Effector memory CD4-positive, alpha-beta T cell (primary cell): ENCODE results near the gene IRAK1.
A peak's percentile ranks its signal among the peaks of the same experiment; 100 is the strongest.

Experiments used
- DNase-seq, 3 donors: peaks; one replicate each; pipeline ENCODE4 v3.0.0-alpha.2; 2020
- H3K27ac ChIP-seq: 2 replicates; pipeline ENCODE4 v1.7.0; 2013; ENCODE audit warnings: mild to moderate bottlenecking, low read length, moderate library complexity; ENCODE audit not compliant: insufficient read depth, poor library complexity, severe bottlenecking
- H3K27me3 ChIP-seq: replicated peaks from 2 replicates; pipeline ENCODE4 v1.7.0; 2013; ENCODE audit warnings: mild to moderate bottlenecking, low read length; ENCODE audit not compliant: insufficient read depth, control insufficient read depth, poor library complexity, severe bottlenecking
- H3K36me3 ChIP-seq: 2 replicates; pipeline ENCODE4 v1.7.0; 2013; ENCODE audit warnings: mild to moderate bottlenecking, low read length, moderate library complexity; ENCODE audit not compliant: control insufficient read depth, insufficient read depth
- H3K4me1 ChIP-seq: 2 replicates; pipeline ENCODE4 v1.7.0; 2013; ENCODE audit warnings: low read length, mild to moderate bottlenecking; ENCODE audit not compliant: control insufficient read depth, insufficient read depth, poor library complexity, severe bottlenecking
- H3K4me3 ChIP-seq: 2 replicates; pipeline ENCODE4 v1.7.0; 2013; ENCODE audit warnings: low read length, low read depth, mild to moderate bottlenecking; ENCODE audit not compliant: insufficient read depth, poor library complexity, severe bottlenecking
- H3K9me3 ChIP-seq: 2 replicates; pipeline ENCODE4 v1.7.0; 2013; ENCODE audit warnings: mild to moderate bottlenecking, low read length, moderate library complexity; ENCODE audit not compliant: control insufficient read depth
- total RNA-seq, 3 donors: gene quantifications; one replicate each; lab custom pipeline; 2026; lab: John Stamatoyannopoulos, UW

The IRAK1 gene
- 98.0 to 129 (median 102) reads per million in 3 donors for total RNA-seq

GRCh38 chrX:154019633-154020528, at the start of gene IRAK1:
IRAK1 (minus strand) TSS chrX:154019902; CDS start chrX:154019812, 90 bp downstream.
- Histone ChIP-seq H3K36me3 (peaks cover 13% of the 10 kb centered on the region), H3K4me1 (peaks cover 17% of the 10 kb centered on the region), H3K27me3 (no peaks in the 10 kb centered on the region), H3K4me3 (peak within 1 kb of the TSS; percentile 55), H3K27ac (peak within 1 kb of the TSS; percentile 79), H3K9me3 (no peaks in the 10 kb centered on the region)
- DNase-seq: peak; percentile 30 to 46 (median 39)

GRCh38 chrX:154068560-154068959, 48.9 kb upstream of the IRAK1 start:
- H3K4me3 ChIP-seq: no peak overlapping the region
- no peaks in the 10 kb centered on the region for H3K36me3 ChIP-seq
- no peaks in the 10 kb centered on the region for H3K9me3 ChIP-seq
- peaks cover 7% of the 10 kb centered on the region for H3K4me1 ChIP-seq
- no peak overlapping the region for H3K27ac ChIP-seq
- H3K27me3 ChIP-seq: no peaks in the 10 kb centered on the region
- DNase-seq: no peak

- Histone ChIP-seq H3K36me3 (no peaks in the 10 kb centered on the region), H3K4me3 (no peak overlapping the region), H3K27me3 (no peaks in the 10 kb centered on the region), H3K9me3 (no peaks in the 10 kb centered on the region), H3K4me1 (peaks cover 7% of the 10 kb centered on the region), H3K27ac (peak overlapping the region; percentile 18)
- no peak for DNase-seq
Measured at GRCh38 chrX:154064637-154065435, 45.1 kb upstream of the IRAK1 start.

DNA sequence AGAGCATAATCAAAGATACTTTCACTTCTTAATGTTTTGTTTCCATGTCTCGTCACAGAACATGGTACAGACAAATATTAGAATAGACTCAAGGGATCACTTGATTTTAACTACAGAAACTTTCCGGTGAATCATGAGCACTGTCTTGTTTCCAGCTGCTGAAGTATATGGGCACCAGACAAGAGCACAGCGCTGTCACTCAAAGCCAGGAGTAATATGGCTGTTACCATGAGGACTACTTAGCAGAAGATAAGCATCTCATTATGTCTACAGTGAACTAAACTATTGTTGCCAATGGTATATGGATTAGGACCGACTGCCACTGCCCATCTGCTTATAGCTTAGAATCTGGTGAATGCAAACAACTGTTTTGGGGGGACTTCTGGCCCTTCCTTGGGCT, 43.5 kb upstream of the IRAK1 start:
- no peaks in the 10 kb centered on the region for H3K36me3 ChIP-seq
- H3K4me3 ChIP-seq: no peak overlapping the region
- no peak for DNase-seq
- no peaks in the 10 kb centered on the region for H3K9me3 ChIP-seq
- no peak overlapping the region for H3K27ac ChIP-seq
- no peaks in the 10 kb centered on the region for H3K27me3 ChIP-seq
- peaks cover 9% of the 10 kb centered on the region for H3K4me1 ChIP-seq

- H3K27ac ChIP-seq: no peak overlapping the region
- peaks cover 13% of the 10 kb centered on the region for H3K4me1 ChIP-seq
- no peak overlapping the region for H3K4me3 ChIP-seq
- DNase-seq: no peak
- no peaks in the 10 kb centered on the region for H3K9me3 ChIP-seq
- no peaks in the 10 kb centered on the region for H3K36me3 ChIP-seq
- no peaks in the 10 kb centered on the region for H3K27me3 ChIP-seq
Measured at GRCh38 chrX:154061801-154062200, 42.1 kb upstream of the IRAK1 start.

DNA sequence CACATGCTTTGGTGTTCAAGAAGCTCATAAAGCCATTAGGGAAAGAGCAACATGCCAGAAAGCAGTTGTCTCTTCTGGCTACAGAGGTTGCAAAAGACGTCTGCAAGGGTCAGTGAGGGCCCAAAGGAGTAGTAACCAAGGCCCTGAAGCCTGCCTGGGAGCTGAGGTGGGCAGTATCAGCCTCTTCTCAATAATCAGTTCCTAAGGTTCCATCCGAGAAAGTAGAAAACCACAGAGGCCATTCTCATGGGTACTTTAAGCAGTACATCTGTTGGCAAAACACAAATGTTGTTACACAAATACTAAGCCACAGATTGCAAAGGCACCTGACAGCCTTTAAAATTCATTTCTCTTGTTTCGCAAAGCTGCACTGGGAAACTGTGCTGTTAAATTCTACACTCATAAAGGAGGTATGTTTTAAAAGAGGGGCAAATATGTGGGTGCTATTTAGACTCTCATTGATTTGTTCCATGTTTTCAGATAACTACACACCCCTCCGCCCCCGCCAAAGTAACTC, 40.1 kb upstream of the IRAK1 start:
- H3K27me3 ChIP-seq: no peaks in the 10 kb centered on the region
- H3K4me1 ChIP-seq: peaks cover 9% of the 10 kb centered on the region
- no peaks in the 10 kb centered on the region for H3K36me3 ChIP-seq
- no peak for DNase-seq
- no peak overlapping the region for H3K27ac ChIP-seq
- no peak overlapping the region for H3K4me3 ChIP-seq
- H3K9me3 ChIP-seq: no peaks in the 10 kb centered on the region

GRCh38 chrX:154059231-154059630, 39.5 kb upstream of the IRAK1 start:
- no peak overlapping the region for H3K27ac ChIP-seq
- H3K36me3 ChIP-seq: no peaks in the 10 kb centered on the region
- H3K9me3 ChIP-seq: no peaks in the 10 kb centered on the region
- peaks cover 9% of the 10 kb centered on the region for H3K4me1 ChIP-seq
- DNase-seq: no peak
- H3K27me3 ChIP-seq: no peaks in the 10 kb centered on the region
- H3K4me3 ChIP-seq: no peak overlapping the region

- peaks cover 9% of the 10 kb centered on the region for H3K4me1 ChIP-seq
- DNase-seq: no peak
- H3K4me3 ChIP-seq: no peak overlapping the region
- H3K36me3 ChIP-seq: no peaks in the 10 kb centered on the region
- peak overlapping the region; percentile 4 for H3K27ac ChIP-seq
- H3K27me3 ChIP-seq: no peaks in the 10 kb centered on the region
- no peaks in the 10 kb centered on the region for H3K9me3 ChIP-seq
Measured at GRCh38 chrX:154058214-154058997, 38.7 kb upstream of the IRAK1 start.

GRCh38 chrX:154057791-154058190, 38.1 kb upstream of the IRAK1 start:
- Histone ChIP-seq H3K27ac (no peak overlapping the region), H3K4me1 (peaks cover 9% of the 10 kb centered on the region), H3K36me3 (no peaks in the 10 kb centered on the region), H3K4me3 (no peak overlapping the region), H3K9me3 (no peaks in the 10 kb centered on the region), H3K27me3 (no peaks in the 10 kb centered on the region)
- no peak for DNase-seq
